SK-N-SH treated with all-trans-retinoic acid at 6 μM for 48 hours (cell line): ENCODE measurements around the gene TLDC2.

Source experiments
- ATAC-seq: fragments of 200-7000 bp; cut with Tn5 transposase; 3 replicates; pipeline ENCODE4 v1.9.1; 2020; ENCODE audit warnings: mild to moderate bottlenecking, moderate library complexity
- ARNTL ChIP-seq: fragments of 450-650 bp; formaldehyde crosslinking; IDR thresholded peaks from 2 replicates; pipeline ENCODE4 v1.5.0; 2020; ENCODE audit warnings: low read depth, mild to moderate bottlenecking, moderate library complexity, borderline replicate concordance
- BACH2 ChIP-seq: fragments of 250-450 bp; sonication (Bioruptor Pico); IDR thresholded peaks from 2 replicates; pipeline ENCODE4 v1.9.0; 2021; ENCODE audit warnings: mild to moderate bottlenecking, borderline replicate concordance
- CSDC2 ChIP-seq: fragments of 250-450 bp; sonication (Bioruptor Pico); IDR thresholded peaks from 2 replicates; pipeline ENCODE4 v1.5.0; 2020; ENCODE audit warnings: mild to moderate bottlenecking, moderate library complexity
- CSRNP3 ChIP-seq: fragments of 250-450 bp; sonication (Bioruptor Pico); IDR thresholded peaks from 2 replicates; pipeline ENCODE4 v1.5.1; 2021; ENCODE audit warnings: mild to moderate bottlenecking, moderate library complexity
- ESRRG ChIP-seq: fragments of 250-450 bp; sonication (Bioruptor Pico); IDR thresholded peaks from 2 replicates; pipeline ENCODE4 v1.6.1; 2021; ENCODE audit warnings: mild to moderate bottlenecking
- ISL1 ChIP-seq: fragments of 250-450 bp; sonication (Bioruptor Pico); IDR thresholded peaks from 2 replicates; pipeline ENCODE4 v2.1.2; 2022; ENCODE audit warnings: mild to moderate bottlenecking, moderate library complexity
- OSR1 ChIP-seq: fragments of 250-450 bp; sonication (Bioruptor Pico); IDR thresholded peaks from 2 replicates; pipeline ENCODE4 v1.8.0; 2022; ENCODE audit warnings: moderate library complexity, mild to moderate bottlenecking, inconsistent platforms
- PATZ1 ChIP-seq: fragments of 250-450 bp; sonication (Bioruptor Pico); IDR thresholded peaks from 2 replicates; pipeline ENCODE4 v1.8.0; 2020; ENCODE audit warnings: mild to moderate bottlenecking, moderate library complexity, borderline replicate concordance
- POU6F1 ChIP-seq: fragments of 250-450 bp; sonication (Bioruptor Pico); IDR thresholded peaks from 2 replicates; pipeline ENCODE4 v1.8.0; 2021; ENCODE audit warnings: low read depth, mild to moderate bottlenecking, moderate library complexity, borderline replicate concordance
- PPARA ChIP-seq: fragments of 250-450 bp; sonication (Bioruptor Pico); IDR thresholded peaks from 2 replicates; pipeline ENCODE4 v1.5.0; 2020; ENCODE audit warnings: mild to moderate bottlenecking, borderline replicate concordance
- RARB ChIP-seq: fragments of 250-450 bp; sonication (Bioruptor Pico); IDR thresholded peaks from 2 replicates; pipeline ENCODE4 v1.8.0; 2021; ENCODE audit warnings: mild to moderate bottlenecking, moderate library complexity
- SNAI2 ChIP-seq: fragments of 250-450 bp; sonication (Bioruptor Pico); IDR thresholded peaks from 2 replicates; pipeline ENCODE4 v1.5.0; 2020; ENCODE audit warnings: mild to moderate bottlenecking, moderate library complexity
- TOX ChIP-seq: fragments of 250-450 bp; sonication (Bioruptor Pico); IDR thresholded peaks from 2 replicates; pipeline ENCODE4 v1.8.0; 2021; ENCODE audit warnings: mild to moderate bottlenecking, moderate library complexity, borderline replicate concordance
- TSHZ2 ChIP-seq: fragments of 250-450 bp; sonication (Bioruptor Pico); IDR thresholded peaks from 2 replicates; pipeline ENCODE4 v1.5.0; 2020; ENCODE audit warnings: mild to moderate bottlenecking, moderate library complexity
- ZC3H10 ChIP-seq: fragments of 250-450 bp; sonication (Bioruptor Pico); IDR thresholded peaks from 2 replicates; pipeline ENCODE4 v1.5.1; 2021; ENCODE audit warnings: mild to moderate bottlenecking, moderate library complexity
- ZFP30 ChIP-seq: fragments of 450-650 bp; formaldehyde crosslinking; IDR thresholded peaks from 2 replicates; pipeline ENCODE4 v1.5.0; 2022; ENCODE audit warnings: mild to moderate bottlenecking, moderate library complexity
- ZNF565 ChIP-seq: fragments of 450-650 bp; formaldehyde crosslinking; conservative IDR thresholded peaks from 2 replicates; pipeline ENCODE4 v1.5.0; 2020; ENCODE audit warnings: low read depth, mild to moderate bottlenecking, moderate library complexity
- ZNF70 ChIP-seq: fragments of 450-650 bp; formaldehyde crosslinking; IDR thresholded peaks from 2 replicates; pipeline ENCODE4 v1.5.0; 2020; ENCODE audit warnings: mild to moderate bottlenecking, moderate library complexity
- ZNF8 ChIP-seq: fragments of 450-650 bp; formaldehyde crosslinking; IDR thresholded peaks from 2 replicates; pipeline ENCODE4 v1.5.0; 2020; ENCODE audit warnings: mild to moderate bottlenecking, moderate library complexity

Gene TLDC2

GRCh38 chr20:36862857-36863668 is 12.9 kb upstream of the TLDC2 start:
- no peak for ATAC-seq
- TF ChIP-seq CSDC2 (CRISPR knock-in tag) (no peak), RARB (CRISPR knock-in tag) (no peak), TSHZ2 (CRISPR knock-in tag) (no peak), POU6F1 (no peak)

GRCh38 chr20:36865076-36865860 is 10.7 kb upstream of the TLDC2 start:
- no peak for TF ChIP-seq CSDC2 (CRISPR knock-in tag)
- TF ChIP-seq ZC3H10 (CRISPR knock-in tag): no peak
- no peak for TF ChIP-seq ARNTL
- TF ChIP-seq OSR1 (CRISPR knock-in tag): no peak
- no peak for TF ChIP-seq ESRRG (CRISPR knock-in tag)
- no peak for TF ChIP-seq CSRNP3 (CRISPR knock-in tag)
- no peak for TF ChIP-seq PPARA (CRISPR knock-in tag)
- TF ChIP-seq RARB (CRISPR knock-in tag): no peak
- no peak for TF ChIP-seq SNAI2 (CRISPR knock-in tag)
- no peak for TF ChIP-seq POU6F1
- no peak for TF ChIP-seq TOX (CRISPR knock-in tag)
- no peak for TF ChIP-seq ZNF70 (CRISPR knock-in tag)
- no peak for TF ChIP-seq BACH2
- TF ChIP-seq TSHZ2 (CRISPR knock-in tag): no peak
- TF ChIP-seq ZNF565: no peak
- no peak for TF ChIP-seq ISL1 (CRISPR knock-in tag)
- TF ChIP-seq ZFP30: no peak
- TF ChIP-seq PATZ1: no peak
- TF ChIP-seq ZNF8: no peak
- ATAC-seq: no peak
